Measurements from ENCODE around the gene HIRIP3.

GRCh38 chr16:30025574-30025973 lies 30.2 kb upstream of the HIRIP3 start:
- TF ChIP-seq CTCF (IDR thresholded peaks at IDR 0.05) (no peak), MYC (IDR thresholded peaks at IDR 0.05; ENCODE audit: borderline replicate concordance, low read length) (no peak), REST (IDR thresholded peaks at IDR 0.05) (no peak), USF2 (IDR thresholded peaks at IDR 0.05) (no peak), JUN (IDR thresholded peaks at IDR 0.05) (no peak), MAX (IDR thresholded peaks at IDR 0.05) (no peak), POLR2A (IDR thresholded peaks at IDR 0.05; ENCODE audit: low read length) (no peak), KDM5A (IDR thresholded peaks at IDR 0.05) (no peak), HMGXB4 (CRISPR knock-in tag; IDR thresholded peaks at IDR 0.05; ENCODE audit: borderline replicate concordance) (no peak), CBX8 (IDR thresholded peaks at IDR 0.05) (no peak), NPAS2 (CRISPR knock-in tag; IDR thresholded peaks at IDR 0.05; ENCODE audit: borderline replicate concordance) (no peak), NFE2L2 (conservative IDR thresholded peaks at IDR 0.05; ENCODE audit: low read length) (no peak), RFX5 (IDR thresholded peaks at IDR 0.05) (no peak)
